GM06990 (cell line): Measurements from ENCODE around the gene FGFR2.

Experiments
- DNase-seq: peaks from one replicate; pipeline ENCODE4 v3.0.0-alpha.2; 2011; ENCODE audit not compliant: insufficient read length; ENCODE audit errors: extremely low read depth
- H3K27me3 ChIP-seq: replicated peaks from 2 replicates; pipeline ENCODE4 v1.6.0; 2011; ENCODE audit warnings: low read length; ENCODE audit not compliant: control insufficient read depth, insufficient read depth
- H3K36me3 ChIP-seq: 2 replicates; pipeline ENCODE4 v1.5.1; 2011; ENCODE audit warnings: low read length; ENCODE audit not compliant: control insufficient read depth, insufficient read depth
- H3K4me3 ChIP-seq: replicated peaks from 2 replicates; pipeline ENCODE4 v1.5.1; 2011; ENCODE audit warnings: low read depth, mild to moderate bottlenecking, control low read depth, low read length
- TF ChIP-seq, protein P1 (sequence below): IDR thresholded peaks from 2 replicates; pipeline ENCODE4 v1.5.1; 2011; ENCODE audit warnings: low read length, control low read depth, mild to moderate bottlenecking, inconsistent platforms; ENCODE audit not compliant: insufficient read depth, poor library complexity, severe bottlenecking

Gene FGFR2

DNA sequence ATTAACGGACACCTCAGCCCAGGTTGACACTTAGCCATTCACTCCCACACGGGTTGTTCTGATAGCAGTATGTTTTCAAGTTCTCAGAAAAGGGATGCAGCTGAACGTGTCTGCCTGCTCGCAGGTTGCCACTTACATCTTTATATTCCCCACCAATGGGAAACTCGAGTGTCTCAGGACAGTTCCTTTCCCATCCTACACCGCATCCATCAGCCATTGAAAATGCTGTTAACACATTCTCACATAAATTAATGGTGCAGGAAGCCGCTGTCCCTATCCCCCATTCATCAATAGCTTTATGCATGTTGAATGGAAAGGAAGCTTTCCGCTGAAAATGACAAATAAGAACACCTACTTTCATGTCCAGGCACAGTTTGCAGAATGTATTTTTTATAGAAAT is 1.7 kb upstream of the FGFR2 start:
- H3K27me3 ChIP-seq, result peaks cover 2% of the 10 kb centered on the region; the same call in 1 of the 2 replicates
- no peak for DNase-seq
- no peak overlapping the region for H3K4me3 ChIP-seq
- H3K36me3 ChIP-seq, result no peaks in the 10 kb centered on the region
- TF ChIP-seq, protein P1, sequence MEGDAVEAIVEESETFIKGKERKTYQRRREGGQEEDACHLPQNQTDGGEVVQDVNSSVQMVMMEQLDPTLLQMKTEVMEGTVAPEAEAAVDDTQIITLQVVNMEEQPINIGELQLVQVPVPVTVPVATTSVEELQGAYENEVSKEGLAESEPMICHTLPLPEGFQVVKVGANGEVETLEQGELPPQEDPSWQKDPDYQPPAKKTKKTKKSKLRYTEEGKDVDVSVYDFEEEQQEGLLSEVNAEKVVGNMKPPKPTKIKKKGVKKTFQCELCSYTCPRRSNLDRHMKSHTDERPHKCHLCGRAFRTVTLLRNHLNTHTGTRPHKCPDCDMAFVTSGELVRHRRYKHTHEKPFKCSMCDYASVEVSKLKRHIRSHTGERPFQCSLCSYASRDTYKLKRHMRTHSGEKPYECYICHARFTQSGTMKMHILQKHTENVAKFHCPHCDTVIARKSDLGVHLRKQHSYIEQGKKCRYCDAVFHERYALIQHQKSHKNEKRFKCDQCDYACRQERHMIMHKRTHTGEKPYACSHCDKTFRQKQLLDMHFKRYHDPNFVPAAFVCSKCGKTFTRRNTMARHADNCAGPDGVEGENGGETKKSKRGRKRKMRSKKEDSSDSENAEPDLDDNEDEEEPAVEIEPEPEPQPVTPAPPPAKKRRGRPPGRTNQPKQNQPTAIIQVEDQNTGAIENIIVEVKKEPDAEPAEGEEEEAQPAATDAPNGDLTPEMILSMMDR, result no peak

DNA sequence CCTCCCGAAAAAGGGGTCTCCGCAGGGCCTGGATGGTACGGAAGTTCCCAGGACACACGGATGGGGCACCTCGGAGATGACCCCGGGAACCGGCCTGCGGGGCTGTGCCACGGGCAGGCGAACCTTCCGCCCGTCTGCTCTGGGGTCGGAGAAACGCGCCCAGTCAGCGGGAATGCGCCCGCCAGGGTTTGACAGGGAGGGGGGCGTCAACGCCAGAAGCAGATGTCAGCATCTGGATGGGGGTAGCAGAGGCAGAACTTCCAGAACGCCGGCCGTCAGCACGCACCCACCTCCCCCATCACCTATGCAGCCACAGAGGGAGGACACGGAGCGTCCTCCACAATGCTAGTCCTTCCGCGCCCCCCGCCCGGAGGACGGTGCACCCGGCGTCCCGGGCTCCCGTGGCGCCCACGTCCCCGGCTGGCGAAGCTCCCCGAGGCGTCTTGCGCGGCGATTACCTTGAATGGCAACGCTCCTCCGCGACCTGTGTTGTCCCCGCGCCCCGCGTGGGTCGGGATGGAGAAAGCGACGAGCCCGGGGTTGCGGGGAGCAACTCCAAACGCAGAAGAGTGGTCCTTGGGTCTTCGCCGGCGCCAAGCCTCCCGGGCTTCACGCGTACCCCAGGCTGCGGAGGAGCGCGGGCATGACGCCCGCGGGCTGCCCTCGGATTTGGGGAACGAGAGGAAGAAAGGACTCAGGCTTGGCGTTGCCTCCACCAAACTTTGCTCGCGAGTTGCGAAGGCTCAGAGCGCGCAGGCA is 561 bp downstream of the FGFR2 start:
- H3K4me3 ChIP-seq, result no peak overlapping the region
- TF ChIP-seq, protein P1, result no peak
- no peaks in the 10 kb centered on the region for H3K36me3 ChIP-seq
- peaks cover 2% of the 10 kb centered on the region; the same call in 1 of the 2 replicates for H3K27me3 ChIP-seq
- DNase-seq, result no peak

DNA sequence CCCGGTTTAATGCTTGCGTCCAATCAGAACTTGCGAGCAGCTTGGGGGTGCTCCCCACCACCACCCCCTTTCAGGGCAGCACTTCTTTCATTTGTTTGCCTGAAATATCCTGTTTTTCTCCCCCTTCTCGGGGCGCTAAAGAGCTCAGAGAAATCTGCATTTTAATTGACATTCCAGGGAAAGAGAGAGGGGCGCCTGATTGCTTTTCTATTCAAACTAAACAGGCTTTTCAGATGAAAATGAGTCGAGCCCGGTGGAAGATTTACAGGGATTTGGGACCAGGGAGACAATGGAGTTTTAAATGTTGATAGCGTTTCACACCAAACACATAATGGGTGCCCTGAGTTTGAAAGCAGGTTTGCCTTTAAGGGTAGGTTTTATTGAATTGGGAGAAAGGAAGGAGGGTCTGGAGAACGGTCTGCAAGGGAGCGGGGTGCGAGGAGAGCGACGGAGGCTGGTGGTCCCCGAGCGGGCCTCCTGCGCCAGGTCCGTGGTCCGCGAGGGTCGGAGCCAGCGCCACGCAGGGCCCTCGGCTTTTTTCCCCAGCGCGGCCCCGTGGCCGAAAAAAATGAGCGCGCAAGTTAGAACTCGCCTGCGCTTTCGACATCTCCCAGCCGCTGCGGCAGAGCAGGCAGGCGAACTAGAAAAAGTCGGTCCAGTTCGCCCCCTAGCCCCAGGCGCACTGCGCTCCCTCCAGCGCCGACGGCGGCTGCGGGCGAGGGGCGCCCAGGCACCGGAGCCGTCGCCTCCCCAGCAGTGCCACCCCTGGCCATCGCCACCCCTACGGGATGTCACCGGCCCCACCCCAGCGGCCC is 1.3 kb downstream of the FGFR2 start:
- H3K4me3 ChIP-seq, result no peak overlapping the region
- no peak for DNase-seq
- TF ChIP-seq, protein P1, result no peak
- no peaks in the 10 kb centered on the region for H3K36me3 ChIP-seq
- peaks cover 2% of the 10 kb centered on the region; the same call in 1 of the 2 replicates for H3K27me3 ChIP-seq

DNA sequence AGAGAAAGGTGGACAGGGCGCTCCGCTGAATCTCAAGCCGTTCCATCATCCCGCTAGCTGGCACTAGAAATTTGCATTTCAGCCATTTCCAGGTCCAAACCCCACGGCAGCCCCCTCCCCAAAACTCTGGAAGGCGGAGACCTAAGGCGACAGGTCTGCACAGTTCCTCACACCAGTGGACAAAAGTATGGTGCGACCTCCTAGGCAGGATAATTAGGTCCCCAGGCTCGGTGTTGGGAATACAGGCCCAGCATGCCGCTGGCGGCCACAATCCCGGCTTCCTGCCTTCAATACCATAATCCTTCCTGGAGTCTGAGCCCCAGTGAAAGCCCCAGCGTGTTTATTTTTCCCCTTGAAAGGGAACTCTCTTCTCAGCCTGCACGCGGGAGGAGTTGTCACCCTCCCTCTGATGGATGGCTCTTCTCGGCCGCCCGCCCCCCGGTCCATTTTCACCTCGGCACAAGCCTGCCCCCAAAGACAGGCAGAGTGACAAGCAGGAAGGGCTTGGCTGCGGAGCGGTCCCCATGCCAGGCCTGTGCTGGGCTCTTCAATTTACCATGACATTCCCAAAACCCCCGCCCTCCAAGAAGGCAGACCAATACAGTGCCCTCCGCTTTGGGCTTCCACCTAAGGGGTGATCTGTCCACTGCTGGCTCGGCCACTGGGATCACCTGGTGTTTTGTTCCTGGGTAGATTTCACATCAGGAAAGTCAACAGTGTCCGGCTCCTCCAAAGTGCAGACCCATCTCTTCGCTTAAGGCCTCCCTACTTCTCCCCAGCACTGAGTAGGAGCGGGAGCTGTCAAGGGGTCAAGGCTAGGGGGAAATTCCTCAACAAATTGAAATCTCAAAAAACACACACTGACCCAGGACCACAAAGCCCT is 2.2 kb downstream of the FGFR2 start:
- peaks cover 2% of the 10 kb centered on the region; the same call in 1 of the 2 replicates for H3K27me3 ChIP-seq

DNA sequence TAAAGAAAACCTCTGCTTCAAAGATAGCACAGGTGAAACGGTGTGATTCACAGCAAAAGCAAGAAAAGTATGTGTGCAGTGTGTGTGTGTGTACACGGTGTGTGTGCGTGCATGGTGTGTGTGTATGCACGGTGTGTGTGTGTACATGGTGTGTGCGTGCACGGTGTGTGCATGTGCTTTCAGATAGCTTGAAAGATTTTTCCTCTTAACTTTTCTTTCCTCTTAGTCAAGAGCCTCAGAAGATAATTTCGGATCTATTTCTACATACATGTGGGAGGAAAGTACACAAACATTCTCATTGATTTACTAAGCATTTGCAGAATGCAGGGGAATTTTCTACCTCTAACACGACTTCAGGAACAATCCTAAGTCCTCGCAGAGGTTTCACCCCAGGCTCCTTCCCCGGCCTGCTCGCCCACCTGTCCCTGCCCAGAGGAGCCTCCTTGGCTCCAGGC is 2.9 kb downstream of the FGFR2 start:
- Histone ChIP-seq H3K27me3 (peaks cover 2% of the 10 kb centered on the region; the same call in 1 of the 2 replicates), H3K4me3 (no peak overlapping the region), H3K36me3 (no peaks in the 10 kb centered on the region)
- TF ChIP-seq, protein P1, result no peak
- no peak for DNase-seq

More for the DNA sequence above, 2.2 kb downstream of the FGFR2 start:
- Histone ChIP-seq H3K36me3 (no peaks in the 10 kb centered on the region), H3K4me3 (no peak overlapping the region)
- TF ChIP-seq, protein P1, result no peak
- no peak for DNase-seq
